ENCODE measurements around the gene TRIM27. TPM values are rescaled to one million over a fixed set of nuclear protein-coding genes. Genes with fewer than 3 reads are reported as not detected.
"Not testable (repeated sequence)": the region's sequence is repeated elsewhere in the genome, so short reads cannot be mapped to it uniquely, and the experiment has no call there.

The TRIM27 gene
- total RNA-seq, 1 donor from 2014 or later, result 91.8 TPM

GRCh38 chr6:28876710-28877109 lies 47.1 kb downstream of the TRIM27 start:
- no peak overlapping the region for H3K27ac Mint-ChIP-seq
- H3K9me3 Mint-ChIP-seq (ENCODE audit: low read depth), result peaks cover 3% of the 10 kb centered on the region
- H3K27me3 Mint-ChIP-seq, result no peaks in the 10 kb centered on the region
- no peak overlapping the region for H3K4me3 Mint-ChIP-seq (ENCODE audit: low read depth)
- no peak for DNase-seq (ENCODE audit: low spot score, unreplicated experiment)
- H3K36me3 Mint-ChIP-seq (ENCODE audit: insufficient read depth), result no peaks in the 10 kb centered on the region
- no peak for TF ChIP-seq CTCF (IDR thresholded peaks at IDR 0.05; ENCODE audit: unreplicated experiment)
- H3K4me1 Mint-ChIP-seq (ENCODE audit: low read depth), result peaks cover 7% of the 10 kb centered on the region

- Mint-ChIP-seq H3K4me3 (ENCODE audit: low read depth) (no peak overlapping the region), H3K4me1 (ENCODE audit: low read depth) (peaks cover 3% of the 10 kb centered on the region), H3K27ac (no peak overlapping the region), H3K9me3 (ENCODE audit: low read depth) (no peaks in the 10 kb centered on the region), H3K27me3 (no peaks in the 10 kb centered on the region), H3K36me3 (ENCODE audit: insufficient read depth) (no peaks in the 10 kb centered on the region)
- no peak for TF ChIP-seq CTCF (IDR thresholded peaks at IDR 0.05; ENCODE audit: unreplicated experiment)
- no peak for DNase-seq (ENCODE audit: low spot score, unreplicated experiment)
Observed at GRCh38 chr6:28875191-28875747, 48.5 kb downstream of the TRIM27 start.

GRCh38 chr6:28872157-28872817 lies 51.5 kb downstream of the TRIM27 start:
- not testable (repeated sequence) for H3K4me1 Mint-ChIP-seq (ENCODE audit: low read depth); H3K9me3 Mint-ChIP-seq (ENCODE audit: low read depth); H3K27me3 Mint-ChIP-seq; H3K4me3 Mint-ChIP-seq (ENCODE audit: low read depth); H3K27ac Mint-ChIP-seq; DNase-seq (ENCODE audit: low spot score, unreplicated experiment); H3K36me3 Mint-ChIP-seq (ENCODE audit: insufficient read depth)

- DNase-seq (ENCODE audit: low spot score, unreplicated experiment), result no peak
- no peak for TF ChIP-seq CTCF (IDR thresholded peaks at IDR 0.05; ENCODE audit: unreplicated experiment)
- Mint-ChIP-seq H3K36me3 (ENCODE audit: insufficient read depth) (no peaks in the 10 kb centered on the region), H3K4me3 (ENCODE audit: low read depth) (no peak overlapping the region), H3K4me1 (ENCODE audit: low read depth) (peaks cover 3% of the 10 kb centered on the region), H3K9me3 (ENCODE audit: low read depth) (no peaks in the 10 kb centered on the region), H3K27ac (no peak overlapping the region), H3K27me3 (no peaks in the 10 kb centered on the region)
Observed at GRCh38 chr6:28871335-28872156, 52.2 kb downstream of the TRIM27 start.

GRCh38 chr6:28868873-28869272 lies 54.9 kb downstream of the TRIM27 start:
- peaks cover 4% of the 10 kb centered on the region for H3K4me1 Mint-ChIP-seq (ENCODE audit: low read depth)
- peaks cover 4% of the 10 kb centered on the region for H3K36me3 Mint-ChIP-seq (ENCODE audit: insufficient read depth)

More at GRCh38 chr6:28868873-28869272, 54.9 kb downstream of the TRIM27 start:
- no peak overlapping the region for H3K27ac Mint-ChIP-seq
- no peak for TF ChIP-seq CTCF (IDR thresholded peaks at IDR 0.05; ENCODE audit: unreplicated experiment)
- H3K27me3 Mint-ChIP-seq, result no peaks in the 10 kb centered on the region
- H3K4me3 Mint-ChIP-seq (ENCODE audit: low read depth), result no peak overlapping the region
- H3K9me3 Mint-ChIP-seq (ENCODE audit: low read depth), result peaks cover 6% of the 10 kb centered on the region
- no peak for DNase-seq (ENCODE audit: low spot score, unreplicated experiment)
